ENCODE results near the gene OR52E6. TPM values are rescaled to one million over a fixed set of nuclear protein-coding genes. Genes with fewer than 3 reads are reported as not detected.

The OR52E6 gene
- total RNA-seq, 4 donors from 2014 or later: not detected

- H3K9me3 ChIP-seq: peaks cover 5% of the 10 kb centered on the region
- no peaks in the 10 kb centered on the region for H3K36me3 ChIP-seq
- H3K27me3 ChIP-seq: no peaks in the 10 kb centered on the region
- H3K27ac ChIP-seq: no peak overlapping the region
- DNase-seq (ENCODE audit: low spot score in 2 of 2): no peak
- WGBS: 87% methylated on average over 5 of the region's 5 CpGs
- TF ChIP-seq CTCF (IDR thresholded peaks at IDR 0.05): no peak
- no peak for TF ChIP-seq POLR2AphosphoS5 (IDR thresholded peaks at IDR 0.05)
- TF ChIP-seq EP300 (IDR thresholded peaks at IDR 0.05): no peak
- TF ChIP-seq POLR2A (IDR thresholded peaks at IDR 0.05): no peak
- H3K4me3 ChIP-seq: no peak overlapping the region
- peaks cover 8% of the 10 kb centered on the region for H3K4me1 ChIP-seq
Observed at GRCh38 chr11:5803982-5804381, 37.7 kb downstream of the OR52E6 start.

- H3K4me1 ChIP-seq: no peaks in the 10 kb centered on the region
- WGBS: 50% methylated on average over 6 of the region's 6 CpGs
Observed at GRCh38 chr11:5796541-5796940, 45.2 kb downstream of the OR52E6 start.

GRCh38 chr11:5791165-5791564 is 50.5 kb downstream of the OR52E6 start, which contains the start of gene OR52N1:
Gene OR52N1 (minus strand): TSS chr11:5791265. CDS start chr11:5788816, 2,449 bp downstream.
- H3K9me3 ChIP-seq: no peaks in the 10 kb centered on the region
- TF ChIP-seq POLR2A (IDR thresholded peaks at IDR 0.05) (no peak), EP300 (IDR thresholded peaks at IDR 0.05) (no peak), POLR2AphosphoS5 (IDR thresholded peaks at IDR 0.05) (no peak), CTCF (IDR thresholded peaks at IDR 0.05) (no peak)
- no peaks in the 10 kb centered on the region for H3K36me3 ChIP-seq
- no peak within 1 kb of the TSS for H3K4me3 ChIP-seq
- WGBS: 66% methylated on average over 3 of the region's 3 CpGs
- no peak for DNase-seq (ENCODE audit: low spot score in 2 of 2)
- H3K27ac ChIP-seq: no peak within 1 kb of the TSS
- H3K27me3 ChIP-seq: no peaks in the 10 kb centered on the region
- H3K4me1 ChIP-seq: no peaks in the 10 kb centered on the region

More at GRCh38 chr11:5796541-5796940, 45.2 kb downstream of the OR52E6 start:
- TF ChIP-seq POLR2A (IDR thresholded peaks at IDR 0.05) (no peak), CTCF (IDR thresholded peaks at IDR 0.05) (no peak), EP300 (IDR thresholded peaks at IDR 0.05) (no peak), POLR2AphosphoS5 (IDR thresholded peaks at IDR 0.05) (no peak)
- Histone ChIP-seq H3K4me3 (no peak overlapping the region), H3K27me3 (no peaks in the 10 kb centered on the region), H3K36me3 (no peaks in the 10 kb centered on the region), H3K9me3 (no peaks in the 10 kb centered on the region), H3K27ac (no peak overlapping the region)
- DNase-seq (ENCODE audit: low spot score in 2 of 2): no peak

Other genes with a start within 250 kb of the OR52E6 start
- 1 to 10 TPM in 3 of 4 donors, under 1 TPM in 1; 0.72 to 4.8 (median 1.9) TPM for gene TRIM6, start 245.3 kb downstream of the OR52E6 start, total RNA-seq
- 1 to 10 TPM; 5.0 to 8.4 (median 7.2) TPM for gene TRIM34, start 216.9 kb downstream of the OR52E6 start, total RNA-seq
- gene TRIM5, start 156.8 kb downstream of the OR52E6 start, total RNA-seq: 10 to 100 TPM; 12.3 to 21.7 (median 16.8) TPM
- gene TRIM22, start 152.1 kb downstream of the OR52E6 start, total RNA-seq: 10 to 100 TPM in 2 of 4 donors, 1 to 10 TPM in 2; 8.5 to 20.3 (median 13.6) TPM
- gene OR56B1, start 105.4 kb downstream of the OR52E6 start, total RNA-seq: not detected
- not detected for gene OR52N4, start 87.7 kb downstream of the OR52E6 start, total RNA-seq
- not detected for gene OR52N5, start 58.5 kb downstream of the OR52E6 start, total RNA-seq
- not detected for gene OR52N1, start 50.6 kb downstream of the OR52E6 start, total RNA-seq
- gene OR52N2, start 33.0 kb downstream of the OR52E6 start, total RNA-seq: not detected
- not detected for gene OR52E8, start 15.8 kb upstream of the OR52E6 start, total RNA-seq
- gene OR52E4, start 38.7 kb upstream of the OR52E6 start, total RNA-seq: not detected
- gene OR52E5, start 51.3 kb upstream of the OR52E6 start, total RNA-seq: not detected
- gene OR56A3, start 100.4 kb upstream of the OR52E6 start, total RNA-seq: not detected
- not detected for gene OR56A5, start 126.6 kb upstream of the OR52E6 start, total RNA-seq
- gene OR52L1, start 145.1 kb upstream of the OR52E6 start, total RNA-seq: not detected
- 1 to 10 TPM in 1 of 4 donors, under 1 TPM in 1, not detected in 2; 0.51 to 2.3 TPM for gene OR56A4, start 165.0 kb upstream of the OR52E6 start, total RNA-seq
- 1 to 10 TPM in 1 of 4 donors, under 1 TPM in 2, not detected in 1; 0.25 to 1.2 (median 0.31) TPM for gene OR56A1, start 188.9 kb upstream of the OR52E6 start, total RNA-seq